H1 (cell line): Measurements from ENCODE around the gene UGGT1. TPM values are rescaled to one million over a fixed set of nuclear protein-coding genes. Genes with fewer than 3 reads are reported as not detected.

ENCODE experiments used
- CTCF ChIA-PET: fragments of 300-600 bp; sonication (Branson Sonifier 250); formaldehyde crosslinking; loops from one replicate; lab custom pipeline; 2021; ENCODE audit not compliant: partially characterized antibody; lab: Charles Lee
- POLR2A ChIA-PET: fragments of 300-600 bp; sonication (Branson Sonifier 250); formaldehyde crosslinking; loops from one replicate; lab custom pipeline; 2021; ENCODE audit warnings: inconsistent platforms; ENCODE audit not compliant: partially characterized antibody; lab: Charles Lee
- DNase-seq, 2 experiments: peaks; one replicate each; pipeline versions ENCODE4 v3.0.0 to v3.0.0-alpha.2; 2010 to 2022; ENCODE audit warnings: low spot score in 2 of 2, low read depth in 1 of 2, mixed read lengths in 1 of 2
- FAIRE-seq: peaks from 2 replicates; lab custom pipeline; 2011; peaks lifted over from hg19 to GRCh38; lab: Jason Lieb, UNC
- H2AFZ ChIP-seq: 2 replicates; pipeline ENCODE4 v1.8.1; 2012; ENCODE audit warnings: low read length, inconsistent platforms
- H2AK5ac ChIP-seq: 2 replicates; pipeline ENCODE4 v1.6.1; 2013; ENCODE audit warnings: low read depth, low read length
- H2BK120ac ChIP-seq: replicated peaks from 2 replicates; pipeline ENCODE3; 2013; ENCODE audit warnings: low read depth, low read length, inconsistent platforms
- H2BK12ac ChIP-seq: 2 replicates; pipeline ENCODE4 v1.6.1; 2013; ENCODE audit warnings: low read depth, low read length
- H2BK15ac ChIP-seq: 2 replicates; pipeline ENCODE4 v1.6.1; 2013; ENCODE audit warnings: low read length
- H2BK20ac ChIP-seq: 2 replicates; pipeline ENCODE4 v1.6.1; 2013; ENCODE audit warnings: low read length
- H2BK5ac ChIP-seq: 2 replicates; pipeline ENCODE4 v1.6.1; 2013; ENCODE audit warnings: low read depth, low read length
- H3K14ac ChIP-seq: 2 replicates; pipeline ENCODE4 v1.6.1; 2013; ENCODE audit warnings: inconsistent platforms; ENCODE audit not compliant: insufficient read length
- H3K18ac ChIP-seq: 2 replicates; pipeline ENCODE4 v1.6.1; 2013; ENCODE audit warnings: low read length; ENCODE audit errors: extremely low read depth
- H3K23ac ChIP-seq: 2 replicates; pipeline ENCODE4 v1.6.1; 2013; ENCODE audit warnings: inconsistent platforms; ENCODE audit not compliant: insufficient read length
- H3K23me2 ChIP-seq: 2 replicates; pipeline ENCODE4 v1.6.1; 2013; ENCODE audit warnings: low read depth, low read length
- H3K27ac ChIP-seq: 2 replicates; pipeline ENCODE4 v1.6.1; 2011; ENCODE audit warnings: low read depth, low read length, inconsistent platforms
- H3K27me3 ChIP-seq, 4 experiments: replicated peaks in 1 of 4; 1 replicate in 1 of 4; 2 replicates in 3 of 4; pipeline versions ENCODE4 v1.6.1 to v1.8.1; 2011 to 2013; ENCODE audit warnings: low read length in 3 of 4, mild to moderate bottlenecking in 3 of 4, inconsistent platforms in 2 of 4, mixed read lengths in 2 of 4, moderate library complexity in 1 of 4; ENCODE audit not compliant: control insufficient read depth in 3 of 4, insufficient read depth in 3 of 4; ENCODE audit errors: extremely low read depth in 1 of 4
- H3K36me3 ChIP-seq, 4 experiments: 2 replicates each; pipeline versions ENCODE4 v1.6.1 to v1.8.1; 2011 to 2013; ENCODE audit warnings: mild to moderate bottlenecking in 4 of 4, low read length in 3 of 4, moderate library complexity in 2 of 4, control low read depth in 1 of 4, inconsistent platforms in 1 of 4; ENCODE audit not compliant: insufficient read depth in 4 of 4, control insufficient read depth in 2 of 4
- H3K4ac ChIP-seq: replicated peaks from 2 replicates; pipeline ENCODE3; 2013; ENCODE audit warnings: low read length, low read depth, mixed read lengths, inconsistent platforms; ENCODE audit not compliant: insufficient read length
- H3K4me1 ChIP-seq, 4 experiments: replicated peaks in 1 of 4; 1 replicate in 1 of 4; 2 replicates in 3 of 4; pipeline versions ENCODE4 v1.6.1 to v1.8.1; 2011 to 2013; ENCODE audit warnings: low read length in 3 of 4, inconsistent platforms in 2 of 4, mixed read lengths in 1 of 4; ENCODE audit not compliant: insufficient read depth in 4 of 4, control insufficient read depth in 3 of 4
- H3K4me2 ChIP-seq, 2 experiments: 2 replicates each; pipeline versions ENCODE4 v1.6.1 to v1.8.1; 2011 to 2013; ENCODE audit warnings: low read depth in 2 of 2, low read length in 2 of 2, control low read depth in 1 of 2, inconsistent platforms in 1 of 2, mild to moderate bottlenecking in 1 of 2; ENCODE audit not compliant: insufficient read depth in 1 of 2
- H3K4me3 ChIP-seq, 4 experiments: fragments of 200-600, 300-600 bp in 1 of 4; sonication (generic), shearing (Covaris generic), sonication (Bioruptor Twin) in 1 of 4; 2 replicates each; pipeline versions ENCODE4 v1.5.1 to v1.8.1; 2011 to 2016; ENCODE audit warnings: low read length in 4 of 4, low read depth in 3 of 4, control low read depth in 2 of 4, inconsistent platforms in 2 of 4, mild to moderate bottlenecking in 2 of 4, mixed read lengths in 1 of 4, moderate library complexity in 1 of 4; ENCODE audit not compliant: insufficient read depth in 2 of 4; ENCODE audit errors: extremely low read depth in 1 of 4
- H3K56ac ChIP-seq: replicated peaks from 2 replicates; pipeline ENCODE3; 2013; ENCODE audit warnings: low read depth, mild to moderate bottlenecking, mixed read lengths, low read length, inconsistent platforms; ENCODE audit not compliant: insufficient read length
- H3K79me1 ChIP-seq: 2 replicates; pipeline ENCODE4 v1.6.1; 2013; ENCODE audit warnings: low read depth, low read length, control low read depth
- H3K79me2 ChIP-seq, 2 experiments: 2 replicates each; pipeline versions ENCODE4 v1.6.1 to v1.8.1; 2012 to 2013; ENCODE audit warnings: low read length in 2 of 2, mild to moderate bottlenecking in 2 of 2, inconsistent platforms in 1 of 2; ENCODE audit not compliant: insufficient read depth in 2 of 2, control insufficient read depth in 1 of 2
- H3K9ac ChIP-seq, 4 experiments: replicated peaks in 1 of 4; 1 replicate in 1 of 4; 2 replicates in 3 of 4; pipeline versions ENCODE4 v1.6.1 to v1.8.1; 2011 to 2013; ENCODE audit warnings: low read depth in 3 of 4, low read length in 3 of 4, control low read depth in 2 of 4, mild to moderate bottlenecking in 2 of 4, moderate library complexity in 2 of 4, inconsistent platforms in 1 of 4; ENCODE audit errors: extremely low read depth in 1 of 4
- H3K9me3 ChIP-seq, 2 experiments: 2 replicates each; pipeline versions ENCODE4 v1.6.1 to v1.8.1; 2012 to 2013; ENCODE audit warnings: mild to moderate bottlenecking in 2 of 2, moderate library complexity in 2 of 2, control low read depth in 1 of 2, inconsistent platforms in 1 of 2, low read depth in 1 of 2, low read length in 1 of 2, mixed read lengths in 1 of 2; ENCODE audit not compliant: insufficient read depth in 2 of 2
- H4K20me1 ChIP-seq, 2 experiments: replicated peaks in 1 of 2; 2 replicates each; pipeline versions ENCODE3 to v1.8.1; 2011 to 2013; ENCODE audit warnings: inconsistent platforms in 2 of 2, low read length in 2 of 2, mild to moderate bottlenecking in 1 of 2; ENCODE audit not compliant: insufficient read depth in 2 of 2, control insufficient read depth in 1 of 2
- H4K5ac ChIP-seq: 2 replicates; pipeline ENCODE4 v1.6.1; 2013; ENCODE audit warnings: low read length, low read depth, mixed read lengths, inconsistent platforms; ENCODE audit not compliant: insufficient read length
- H4K8ac ChIP-seq: 2 replicates; pipeline ENCODE4 v1.8.0; 2013; ENCODE audit warnings: mild to moderate bottlenecking, moderate library complexity, low read length, inconsistent platforms; ENCODE audit not compliant: insufficient read depth; ENCODE audit errors: extremely low read depth
- H4K91ac ChIP-seq: replicated peaks from 2 replicates; pipeline ENCODE3; 2013; ENCODE audit warnings: low read length, mixed read lengths, inconsistent platforms; ENCODE audit not compliant: insufficient read length
- ATF2 ChIP-seq: IDR thresholded peaks from 2 replicates; pipeline ENCODE4 v1.6.1; 2012; ENCODE audit warnings: low read length, inconsistent platforms
- ATF3 ChIP-seq: IDR thresholded peaks from 2 replicates; pipeline ENCODE4 v1.6.1; 2011; ENCODE audit warnings: low read depth, mild to moderate bottlenecking, low read length; ENCODE audit not compliant: insufficient read depth
- BCL11A ChIP-seq, 2 experiments: IDR thresholded peaks; one replicate each; pipeline ENCODE4 v1.6.1; 2011; ENCODE audit warnings: low read depth in 2 of 2, low read length in 2 of 2, mild to moderate bottlenecking in 2 of 2
- CEBPB ChIP-seq: IDR thresholded peaks from 2 replicates; pipeline ENCODE4 v1.6.1; 2012; ENCODE audit warnings: low read depth, low read length
- EZH2 ChIP-seq: fragments of 200-600 bp; sonication (generic); IDR thresholded peaks from 2 replicates; pipeline ENCODE4 v1.7.1; 2012; ENCODE audit warnings: low read depth, mild to moderate bottlenecking, moderate library complexity, low read length, inconsistent platforms; ENCODE audit not compliant: severe bottlenecking
- FOSL1 ChIP-seq: IDR thresholded peaks from 2 replicates; pipeline ENCODE4 v1.6.1; 2011; ENCODE audit warnings: mild to moderate bottlenecking, low read depth, low read length, moderate library complexity; ENCODE audit not compliant: insufficient read depth
- GTF2F1 ChIP-seq: IDR thresholded peaks from 2 replicates; pipeline ENCODE4 v1.6.1; 2012; ENCODE audit warnings: low read depth, low read length, improper control_type of control experiment, borderline replicate concordance
- KDM4A ChIP-seq: IDR thresholded peaks from one replicate; pipeline ENCODE4 v1.7.1; 2012; ENCODE audit warnings: low read depth, mild to moderate bottlenecking, moderate library complexity, low read length, inconsistent platforms; ENCODE audit not compliant: severe bottlenecking
- MAFK ChIP-seq: IDR thresholded peaks from 2 replicates; pipeline ENCODE4 v1.6.1; 2012; ENCODE audit warnings: low read depth, mild to moderate bottlenecking, improper control_type of control experiment, low read length
- POLR2AphosphoS5 ChIP-seq: IDR thresholded peaks from 2 replicates; pipeline ENCODE4 v1.6.1; 2011; ENCODE audit warnings: low read depth, low read length
- RNF2 ChIP-seq: fragments of 200-900, 300-1000 bp; sonication (generic); IDR thresholded peaks from 2 replicates; pipeline ENCODE4 v1.7.1; 2016; ENCODE audit warnings: borderline replicate concordance, low read depth, mild to moderate bottlenecking, antibody characterized with exemption, low read length; ENCODE audit not compliant: poor library complexity, severe bottlenecking; ENCODE audit errors: missing control alignments
- WGBS, 2 experiments: shearing (Covaris generic) in 1 of 2; methylation state at CpG; one replicate each; pipeline versions ENCODE4 v1.1.6 to v1.1.7; 2013 to 2015; ENCODE audit warnings: low lambda C conversion rate in 2 of 2, mixed read lengths in 2 of 2, inconsistent platforms in 1 of 2, low coverage in 1 of 2, missing lambda C conversion rate in 1 of 2; ENCODE audit not compliant: insufficient replicate concordance in 2 of 2, insufficient coverage in 1 of 2, insufficient read length in 1 of 2; ENCODE audit errors: extremely low coverage in 1 of 2, missing lambda C conversion rate in 1 of 2; 5-methylcytosine and 5-hydroxymethylcytosine counted together
- polyA plus RNA-seq, 7 experiments: library from polyadenylated mRNA; depleted of rRNA in 3 of 7; stranded (reverse) in 5 of 7; unstranded in 2 of 7; fragments of >200 nt in 5 of 7; fragments of 200-250 nt in 2 of 7; gene quantifications; 1 replicate in 5 of 7; 2 replicates in 1 of 7; 4 replicates in 1 of 7; pipeline versions ENCODE4 v1.2.1 to v1.2.3, GENCODE V29; 2011 to 2013; ENCODE audit warnings: missing spikeins in 2 of 7, mixed read lengths in 2 of 7
- total RNA-seq: library from RNA; stranded (reverse); fragmentation: NEBNext Ultra II Directional; extraction: Animal tissue kit (Norgen Biotek cat#: 25700); gene quantifications from 2 replicates; pipeline ENCODE4 v1.2.1, GENCODE V29; 2021

Gene UGGT1
- total and polyA plus RNA-seq, 2 of the 8 experiments (the other 6 are each of a cell fraction or from before 2014, with no cell fraction given), result 14.9 to 57.3 TPM

GRCh38 chr2:128169497-128169896 is 78.5 kb downstream of the UGGT1 start:
- Histone ChIP-seq H2BK20ac (no peak overlapping the region), H3K79me2 (no peaks in the 10 kb centered on the region), H4K5ac (no peak overlapping the region), H3K14ac (no peak overlapping the region), H3K4me2 (no peak overlapping the region), H3K79me1 (no peaks in the 10 kb centered on the region), H4K20me1 (peaks cover 0 to 2% of the 10 kb centered on the region in 2 experiments), H3K27me3 (no peaks in the 10 kb centered on the region), H2AFZ (no peak overlapping the region), H2BK120ac (no peak overlapping the region), H3K9ac (no peak overlapping the region), H4K91ac (no peak overlapping the region), H3K36me3 (peaks cover 4 to 56% (median 35%) of the 10 kb centered on the region in 4 experiments; a peak in 7 of 8 replicates), H3K23me2 (no peaks in the 10 kb centered on the region), H3K4ac (no peak overlapping the region), H2BK12ac (no peak overlapping the region), H3K9me3 (no peaks in the 10 kb centered on the region), H2BK5ac (no peak overlapping the region), H3K4me1 (peaks cover 0 to 2% (median 0%) of the 10 kb centered on the region in 4 experiments; a peak in 1 of 7 replicates), H3K56ac (no peak overlapping the region), H2BK15ac (no peak overlapping the region), H3K18ac (no peak overlapping the region), H2AK5ac (no peak overlapping the region), H3K4me3 (no peak overlapping the region), H3K27ac (no peak overlapping the region), H4K8ac (no peak overlapping the region), H3K23ac (no peak overlapping the region)
- 88% methylated on average over 3 of the region's 3 CpGs; no CpG with 5 or more reads in 1 of the 2 experiments for WGBS, 2 experiments
- ChIA-PET CTCF (interaction anchor here (0.7 to 1.8 kb wide), 3 partner anchors 9 to 136 kb away, joined by 3 to 7 read pairs (median 3); no protein-coding TSS in a partner anchor), POLR2A (no interaction called here)
- DNase-seq (no peak), FAIRE-seq (no peak)
- TF ChIP-seq GTF2F1 (no peak), EZH2 (no peak), CEBPB (no peak), KDM4A (no peak), ATF3 (no peak), FOSL1 (no peak), RNF2 (no peak), BCL11A (IDR thresholded peaks at IDR 0.05; ENCODE audit: low read depth in 2 of 2, low read length in 2 of 2) (no peak), ATF2 (no peak), MAFK (no peak), POLR2AphosphoS5 (no peak)
